IMR-90 (cell line): ENCODE measurements around the gene HOXA13. TPM values are rescaled to one million over a fixed set of nuclear protein-coding genes. Genes with fewer than 3 reads are reported as not detected.

Experiments
- ATAC-seq: fragments of 200-7000 bp; cut with Tn5 transposase; 2 replicates; pipeline ENCODE4 v1.9.1; 2020; ENCODE audit warnings: low read depth, mild to moderate bottlenecking, moderate library complexity
- BruUV-seq: library from RNA; stranded (reverse); fragments of 400-500 nt; replicated peaks from 2 replicates; lab custom pipeline; 2021; lab: Mats Ljungman, UMichigan
- CTCF ChIA-PET: fragments of 300-600 bp; formaldehyde crosslinking; extraction: SDS; loops from one replicate; lab custom pipeline; 2021; ENCODE audit warnings: antibody characterized with exemption; lab: Yijun Ruan, JAX
- POLR2A ChIA-PET: fragments of 300-600 bp; sonication (Branson Sonifier 250); formaldehyde crosslinking; loops from one replicate; lab custom pipeline; 2022; ENCODE audit warnings: antibody characterized with exemption; ENCODE audit not compliant: unreplicated experiment; lab: Charles Lee
- DNase-seq: peaks from one replicate; pipeline ENCODE4 v3.0.0; 2013
- H2AFZ ChIP-seq: replicated peaks from 2 replicates; pipeline ENCODE3; 2013; ENCODE audit warnings: low read length, mild to moderate bottlenecking; ENCODE audit not compliant: poor library complexity
- H2AK5ac ChIP-seq: 2 replicates; pipeline ENCODE4 v1.6.1; 2013; ENCODE audit warnings: low read depth, low read length, inconsistent platforms
- H2AK9ac ChIP-seq: replicated peaks from 2 replicates; pipeline ENCODE3; 2013; ENCODE audit warnings: mild to moderate bottlenecking, low read depth, low read length, moderate library complexity; ENCODE audit not compliant: poor library complexity
- H2BK120ac ChIP-seq: 2 replicates; pipeline ENCODE4 v1.6.1; 2013; ENCODE audit warnings: low read depth, low read length, inconsistent platforms
- H2BK15ac ChIP-seq: 3 replicates; pipeline ENCODE4 v1.6.1; 2013; ENCODE audit warnings: low read depth, low read length, inconsistent platforms
- H2BK20ac ChIP-seq: 2 replicates; pipeline ENCODE4 v1.6.1; 2013; ENCODE audit warnings: low read depth, mild to moderate bottlenecking, inconsistent platforms, low read length, moderate library complexity
- H2BK5ac ChIP-seq: 2 replicates; pipeline ENCODE4 v1.6.1; 2013; ENCODE audit warnings: mild to moderate bottlenecking, low read depth, low read length, inconsistent platforms; ENCODE audit not compliant: poor library complexity, severe bottlenecking
- H3K14ac ChIP-seq: replicated peaks from 2 replicates; pipeline ENCODE4 v1.6.1; 2013; ENCODE audit warnings: low read depth, low read length, inconsistent platforms
- H3K18ac ChIP-seq: 2 replicates; pipeline ENCODE4 v1.6.1; 2013; ENCODE audit warnings: low read depth, low read length, control low read depth
- H3K23ac ChIP-seq: 2 replicates; pipeline ENCODE4 v1.6.1; 2013; ENCODE audit warnings: low read depth, low read length, inconsistent platforms
- H3K27ac ChIP-seq: 2 replicates; pipeline ENCODE4 v1.5.1; 2013; ENCODE audit warnings: mild to moderate bottlenecking, control low read depth, low read length; ENCODE audit not compliant: insufficient read depth
- H3K27me3 ChIP-seq: 2 replicates; pipeline ENCODE4 v1.6.1; 2013; ENCODE audit warnings: low read length; ENCODE audit not compliant: control insufficient read depth, insufficient read depth
- H3K36me3 ChIP-seq: 2 replicates; pipeline ENCODE4 v1.6.1; 2013; ENCODE audit warnings: low read length, mixed read lengths; ENCODE audit not compliant: control insufficient read depth, insufficient read depth
- H3K4ac ChIP-seq: 2 replicates; pipeline ENCODE4 v1.6.1; 2013; ENCODE audit warnings: low read depth, low read length, inconsistent platforms
- H3K4me1 ChIP-seq: 2 replicates; pipeline ENCODE4 v1.6.1; 2013; ENCODE audit warnings: low read length, mixed read lengths; ENCODE audit not compliant: control insufficient read depth, insufficient read depth
- H3K4me2 ChIP-seq: 2 replicates; pipeline ENCODE4 v1.6.1; 2013; ENCODE audit warnings: low read depth, mild to moderate bottlenecking, control low read depth, low read length, moderate library complexity
- H3K4me3 ChIP-seq: 2 replicates; pipeline ENCODE4 v1.5.1; 2013; ENCODE audit warnings: low read depth, mild to moderate bottlenecking, control low read depth, low read length, moderate library complexity; ENCODE audit not compliant: insufficient read depth
- H3K56ac ChIP-seq: 2 replicates; pipeline ENCODE4 v1.6.1; 2013; ENCODE audit warnings: low read length, inconsistent platforms; ENCODE audit not compliant: insufficient read depth; ENCODE audit errors: extremely low read depth
- H3K79me1 ChIP-seq, 2 experiments: 2 replicates each; pipeline ENCODE4 v1.6.1; 2013; ENCODE audit warnings: low read length in 2 of 2, inconsistent platforms in 1 of 2, low read depth in 1 of 2
- H3K9ac ChIP-seq: 2 replicates; pipeline ENCODE4 v1.6.1; 2013; ENCODE audit warnings: low read depth, low read length, control low read depth
- H3K9me1 ChIP-seq: 2 replicates; pipeline ENCODE4 v1.6.1; 2013; ENCODE audit warnings: low read length, inconsistent platforms; ENCODE audit not compliant: insufficient read depth
- H3K9me3 ChIP-seq: 2 replicates; pipeline ENCODE4 v1.6.1; 2013; ENCODE audit warnings: low read length; ENCODE audit not compliant: control insufficient read depth, insufficient read depth
- H4K20me1 ChIP-seq: 2 replicates; pipeline ENCODE4 v1.6.1; 2013; ENCODE audit warnings: low read length, inconsistent platforms; ENCODE audit not compliant: insufficient read depth
- H4K5ac ChIP-seq: 2 replicates; pipeline ENCODE4 v1.6.1; 2013; ENCODE audit warnings: mild to moderate bottlenecking, low read depth, low read length, control low read depth
- H4K8ac ChIP-seq, 2 experiments: 2 replicates each; pipeline ENCODE4 v1.6.1; 2013; ENCODE audit warnings: low read depth in 2 of 2, low read length in 2 of 2, control low read depth in 1 of 2, inconsistent platforms in 1 of 2
- H4K91ac ChIP-seq: 2 replicates; pipeline ENCODE4 v1.6.1; 2013; ENCODE audit warnings: low read depth, low read length, inconsistent platforms; ENCODE audit not compliant: insufficient read depth
- CTCF ChIP-seq: conservative IDR thresholded peaks from 2 replicates; pipeline ENCODE4 v1.5.1; 2012; ENCODE audit warnings: mild to moderate bottlenecking, low read depth, low read length, improper control_type of control experiment
- MAFK ChIP-seq: IDR thresholded peaks from 2 replicates; pipeline ENCODE4 v1.6.1; 2012; ENCODE audit warnings: low read depth, low read length, improper control_type of control experiment
- RAD21 ChIP-seq: IDR thresholded peaks from 2 replicates; pipeline ENCODE4 v1.6.1; 2012; ENCODE audit warnings: low read length, improper control_type of control experiment
- RFX5 ChIP-seq: IDR thresholded peaks from 2 replicates; pipeline ENCODE4 v1.8.0; 2012; ENCODE audit warnings: low read depth, mild to moderate bottlenecking, low read length, moderate library complexity
- WGBS, 2 experiments: methylation state at CpG; one replicate each; pipeline versions ENCODE4 v1.1.5 to v1.1.7; 2013; ENCODE audit warnings: missing lambda C conversion rate in 2 of 2; ENCODE audit not compliant: insufficient read length in 1 of 2; ENCODE audit errors: extremely low coverage in 2 of 2; 5-methylcytosine and 5-hydroxymethylcytosine counted together
- dilution Hi-C: fragments of 300-500 bp; cut with HindIII; formaldehyde crosslinking; loops from one replicate; pipeline ENCODE4 v1.14.3; 2018; ENCODE audit warnings: low sequenced_read_pairs; ENCODE audit not compliant: unreplicated experiment
- in situ Hi-C: fragments of 300-500 bp; cut with MboI; formaldehyde crosslinking; loops from 3 replicates; pipeline ENCODE4 v1.14.3; 2019; ENCODE audit warnings: low sequenced_read_pairs, inconsistent platforms, mixed read lengths
- intact Hi-C: fragments of 100-400 bp; cut with micrococcal nuclease; formaldehyde crosslinking; loops from 2 replicates; pipeline ENCODE4 v1.10.0; 2022
- polyA plus RNA-seq, 3 experiments: library from polyadenylated mRNA; depleted of rRNA; stranded (reverse); fragments of >200 nt; gene quantifications; 2 replicates each; pipeline ENCODE4 v1.2.3, GENCODE V29; 2012; ENCODE audit warnings: low replicate concordance in 1 of 3
- total RNA-seq: library from RNA; depleted of rRNA; stranded (reverse); fragments of >200 nt; gene quantifications from 2 replicates; pipeline ENCODE4 v1.2.3, GENCODE V29; 2012

Gene HOXA13
- total and polyA plus RNA-seq, 2 of the 4 experiments (the other 2 are of a cell fraction): not detected

GRCh38 chr7:27245124-27245797, 45.4 kb upstream of the HOXA13 start:
- intact Hi-C loops (no loop called here), dilution Hi-C loops (no loop called here), in situ Hi-C loops (no loop called here)
- no TSS peak for BruUV-seq
- no peak overlapping the region for H4K5ac ChIP-seq
- no peak overlapping the region for H3K4me2 ChIP-seq
- no peak overlapping the region for H4K91ac ChIP-seq
- no peak overlapping the region for H2BK5ac ChIP-seq
- no peaks in the 10 kb centered on the region; the same call in 1 of the 2 replicates for H3K4me1 ChIP-seq
- peaks cover 100% of the 10 kb centered on the region for H3K27me3 ChIP-seq
- no peak overlapping the region for H3K27ac ChIP-seq
- ATAC-seq: no peak
- WGBS, 2 experiments: 11% methylated on average over 21 of the region's 37 CpGs; no CpG with 5 or more reads in 1 of the 2 experiments
- DNase-seq: no peak
- no peak overlapping the region for H3K18ac ChIP-seq
- no peak overlapping the region for H3K4ac ChIP-seq
- H4K20me1 ChIP-seq: no peaks in the 10 kb centered on the region
- ChIA-PET POLR2A (no interaction called here), CTCF (no interaction called here)
- H3K9me3 ChIP-seq: peaks cover 27% of the 10 kb centered on the region
- TF ChIP-seq RFX5: no peak
- no peak for TF ChIP-seq MAFK
- TF ChIP-seq CTCF: no peak
- TF ChIP-seq RAD21: no peak
- no peak overlapping the region for H3K4me3 ChIP-seq
- peak overlapping the region; percentile 48 for H2AFZ ChIP-seq
- no peak overlapping the region for H3K9ac ChIP-seq
- no peak overlapping the region for H3K23ac ChIP-seq
- no peak overlapping the region for H3K56ac ChIP-seq
- no peak overlapping the region for H2BK15ac ChIP-seq
- no peak overlapping the region for H3K14ac ChIP-seq
- no peaks in the 10 kb centered on the region for H3K9me1 ChIP-seq
- no peak overlapping the region for H2AK9ac ChIP-seq
- H2BK120ac ChIP-seq: no peak overlapping the region
- no peak overlapping the region for H4K8ac ChIP-seq
- H2AK5ac ChIP-seq: no peak overlapping the region
- no peaks in the 10 kb centered on the region for H3K79me1 ChIP-seq
- no peaks in the 10 kb centered on the region for H3K36me3 ChIP-seq
- no peak overlapping the region for H2BK20ac ChIP-seq
